ENCODE data around the gene TPM1.
A peak's percentile ranks its signal among the peaks of the same experiment; 100 is the strongest.

The TPM1 gene

DNA sequence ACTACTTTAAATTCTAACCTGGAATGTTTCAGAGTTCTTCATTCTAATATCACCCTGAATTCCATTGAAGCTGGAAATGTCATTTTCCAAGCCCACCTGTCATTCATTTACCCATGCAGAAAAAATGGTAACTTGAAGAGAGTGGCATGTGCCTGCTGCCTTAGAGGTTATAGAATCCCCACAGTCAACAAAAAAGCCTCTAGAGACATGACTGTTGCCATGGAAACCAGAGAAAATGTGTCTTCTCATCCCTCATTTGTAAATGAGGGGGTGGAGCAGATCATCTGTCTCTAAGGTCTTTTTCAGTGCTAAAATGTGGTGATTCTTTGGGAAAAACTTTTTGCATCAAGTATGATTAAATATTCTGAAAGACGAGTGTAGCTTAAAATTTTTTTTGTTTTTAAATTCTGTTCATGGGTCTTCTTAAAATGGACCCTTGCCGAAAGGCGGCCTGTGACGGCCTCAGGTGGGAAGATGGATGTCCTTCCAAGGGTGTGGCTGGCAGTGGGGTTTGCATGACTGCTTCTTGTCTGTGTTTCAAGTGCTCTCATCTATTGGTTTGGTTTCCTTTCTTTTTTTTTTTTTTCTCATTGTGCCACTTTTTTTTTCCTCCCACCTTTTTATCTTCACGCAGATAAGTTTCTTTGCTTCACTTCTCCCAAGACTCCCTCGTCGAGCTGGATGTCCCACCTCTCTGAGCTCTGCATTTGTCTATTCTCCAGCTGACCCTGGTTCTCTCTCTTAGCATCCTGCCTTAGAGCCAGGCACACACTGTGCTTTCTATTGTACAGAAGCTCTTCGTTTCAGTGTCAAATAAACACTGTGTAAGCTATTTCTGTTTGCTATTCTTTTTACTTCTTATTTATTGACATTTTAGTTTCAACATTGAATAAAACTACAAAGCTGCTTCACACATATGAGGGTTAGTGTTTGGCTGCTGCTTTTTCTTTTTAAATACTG is 23.0 kb downstream of the TPM1 start:
- H3K4me3 ChIP-seq (replicated peaks in 1 of 2; ENCODE audit: low read depth in 2 of 2, low read length in 2 of 2), result no peak overlapping the region
- DNase-seq (ENCODE audit: low read depth in 2 of 2), result peak in 1 of 2 donors; percentile 47
- TF ChIP-seq, protein P1, sequence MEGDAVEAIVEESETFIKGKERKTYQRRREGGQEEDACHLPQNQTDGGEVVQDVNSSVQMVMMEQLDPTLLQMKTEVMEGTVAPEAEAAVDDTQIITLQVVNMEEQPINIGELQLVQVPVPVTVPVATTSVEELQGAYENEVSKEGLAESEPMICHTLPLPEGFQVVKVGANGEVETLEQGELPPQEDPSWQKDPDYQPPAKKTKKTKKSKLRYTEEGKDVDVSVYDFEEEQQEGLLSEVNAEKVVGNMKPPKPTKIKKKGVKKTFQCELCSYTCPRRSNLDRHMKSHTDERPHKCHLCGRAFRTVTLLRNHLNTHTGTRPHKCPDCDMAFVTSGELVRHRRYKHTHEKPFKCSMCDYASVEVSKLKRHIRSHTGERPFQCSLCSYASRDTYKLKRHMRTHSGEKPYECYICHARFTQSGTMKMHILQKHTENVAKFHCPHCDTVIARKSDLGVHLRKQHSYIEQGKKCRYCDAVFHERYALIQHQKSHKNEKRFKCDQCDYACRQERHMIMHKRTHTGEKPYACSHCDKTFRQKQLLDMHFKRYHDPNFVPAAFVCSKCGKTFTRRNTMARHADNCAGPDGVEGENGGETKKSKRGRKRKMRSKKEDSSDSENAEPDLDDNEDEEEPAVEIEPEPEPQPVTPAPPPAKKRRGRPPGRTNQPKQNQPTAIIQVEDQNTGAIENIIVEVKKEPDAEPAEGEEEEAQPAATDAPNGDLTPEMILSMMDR (IDR thresholded peaks at IDR 0.05; ENCODE audit: low read depth, low read length), result no peak

GRCh38 chr15:63066272-63066671 is 23.7 kb downstream of the TPM1 start:
- DNase-seq (ENCODE audit: low read depth in 2 of 2), result no peak
- TF ChIP-seq, protein P1 (IDR thresholded peaks at IDR 0.05; ENCODE audit: low read depth, low read length), result no peak
- no peak overlapping the region for H3K4me3 ChIP-seq (replicated peaks in 1 of 2; ENCODE audit: low read depth in 2 of 2, low read length in 2 of 2)

- peak in 1 of 2 donors; percentile 8 for DNase-seq (ENCODE audit: low read depth in 2 of 2)
- no peak overlapping the region for H3K4me3 ChIP-seq (replicated peaks in 1 of 2; ENCODE audit: low read depth in 2 of 2, low read length in 2 of 2)
- TF ChIP-seq, protein P1 (IDR thresholded peaks at IDR 0.05; ENCODE audit: low read depth, low read length), result no peak
Measured at GRCh38 chr15:63067306-63067705, 24.8 kb downstream of the TPM1 start.

GRCh38 chr15:63067976-63068743 is 25.6 kb downstream of the TPM1 start:
- DNase-seq (ENCODE audit: low read depth in 2 of 2), result peak in 1 of 2 donors; percentile 23
- H3K4me3 ChIP-seq (replicated peaks in 1 of 2; ENCODE audit: low read depth in 2 of 2, low read length in 2 of 2), result no peak overlapping the region
- TF ChIP-seq, protein P1 (IDR thresholded peaks at IDR 0.05; ENCODE audit: low read depth, low read length), result no peak

- no peak for DNase-seq (ENCODE audit: low read depth in 2 of 2)
- TF ChIP-seq, protein P1 (IDR thresholded peaks at IDR 0.05; ENCODE audit: low read depth, low read length), result no peak
- H3K4me3 ChIP-seq (replicated peaks in 1 of 2; ENCODE audit: low read depth in 2 of 2, low read length in 2 of 2), result no peak overlapping the region
Measured at GRCh38 chr15:63069616-63070090, 27.1 kb downstream of the TPM1 start.

- DNase-seq (ENCODE audit: low read depth in 2 of 2), result peak in 1 of 2 donors; percentile 33
- TF ChIP-seq, protein P1 (IDR thresholded peaks at IDR 0.05; ENCODE audit: low read depth, low read length), result no peak
Measured at GRCh38 chr15:63070681-63071129, 28.2 kb downstream of the TPM1 start.

More at GRCh38 chr15:63070681-63071129, 28.2 kb downstream of the TPM1 start:
- no peak overlapping the region for H3K4me3 ChIP-seq (replicated peaks in 1 of 2; ENCODE audit: low read depth in 2 of 2, low read length in 2 of 2)

All from cardiac fibroblast (primary cell).